Measurements from ENCODE around the gene GADD45A. TPM values are rescaled to one million over a fixed set of nuclear protein-coding genes. Genes with fewer than 3 reads are reported as not detected.
A peak's percentile ranks its signal among the peaks of the same experiment; 100 is the strongest.
"Not testable (repeated sequence)": the region's sequence is repeated elsewhere in the genome, so short reads cannot be mapped to it uniquely, and the experiment has no call there.

The GADD45A gene
- total RNA-seq, 4 donors from 2014 or later: 80.4 to 188 (median 142) TPM

DNA sequence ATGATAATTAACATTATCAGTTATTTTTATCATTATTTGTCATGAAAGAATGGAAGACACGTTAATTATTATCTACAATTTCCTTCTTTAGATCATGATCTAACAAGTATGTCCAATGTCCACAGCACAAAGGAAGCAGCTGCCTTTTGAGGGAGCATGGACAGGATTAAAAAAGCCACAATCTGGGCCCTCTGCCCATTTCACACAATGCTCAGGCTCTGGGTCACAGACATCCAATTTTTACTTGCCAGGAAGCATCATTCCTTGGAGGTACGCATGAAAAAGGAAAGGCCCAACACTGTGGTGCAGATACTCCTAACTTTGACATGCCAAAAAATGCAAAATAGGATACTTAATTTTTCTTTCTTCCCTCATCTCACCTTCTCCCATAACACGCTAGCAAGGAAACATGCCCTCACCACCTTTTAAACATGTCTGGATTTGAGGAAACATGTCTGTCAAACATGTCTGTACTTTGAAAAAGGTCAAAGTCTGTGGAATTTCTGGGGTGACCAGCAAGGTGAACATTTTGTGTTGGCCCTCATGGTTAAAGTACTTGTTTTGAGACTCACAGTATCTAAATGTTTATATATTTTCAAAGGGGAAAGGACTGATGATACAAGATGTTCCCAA is 40.0 kb downstream of the GADD45A start:
- Histone ChIP-seq H3K36me3 (no peaks in the 10 kb centered on the region), H3K27ac (peak overlapping the region in 3 of 4 donors; percentile 41 to 58 (median 55)), H3K27me3 (no peaks in the 10 kb centered on the region), H3K4me1 (peaks cover 8 to 23% of the 10 kb centered on the region in 2 donors), H3K4me3 (no peak overlapping the region), H3K9me3 (no peaks in the 10 kb centered on the region)
- in situ Hi-C loops (cut with MboI; ENCODE audit: low sequenced_read_pairs in 4 of 4) (no loop called here), intact Hi-C loops (cut with DNase I; ENCODE audit: low total_unique reads) (no loop called here)
- peak in 1 of 2 donors; percentile 31 for DNase-seq
- TF ChIP-seq, protein P1, sequence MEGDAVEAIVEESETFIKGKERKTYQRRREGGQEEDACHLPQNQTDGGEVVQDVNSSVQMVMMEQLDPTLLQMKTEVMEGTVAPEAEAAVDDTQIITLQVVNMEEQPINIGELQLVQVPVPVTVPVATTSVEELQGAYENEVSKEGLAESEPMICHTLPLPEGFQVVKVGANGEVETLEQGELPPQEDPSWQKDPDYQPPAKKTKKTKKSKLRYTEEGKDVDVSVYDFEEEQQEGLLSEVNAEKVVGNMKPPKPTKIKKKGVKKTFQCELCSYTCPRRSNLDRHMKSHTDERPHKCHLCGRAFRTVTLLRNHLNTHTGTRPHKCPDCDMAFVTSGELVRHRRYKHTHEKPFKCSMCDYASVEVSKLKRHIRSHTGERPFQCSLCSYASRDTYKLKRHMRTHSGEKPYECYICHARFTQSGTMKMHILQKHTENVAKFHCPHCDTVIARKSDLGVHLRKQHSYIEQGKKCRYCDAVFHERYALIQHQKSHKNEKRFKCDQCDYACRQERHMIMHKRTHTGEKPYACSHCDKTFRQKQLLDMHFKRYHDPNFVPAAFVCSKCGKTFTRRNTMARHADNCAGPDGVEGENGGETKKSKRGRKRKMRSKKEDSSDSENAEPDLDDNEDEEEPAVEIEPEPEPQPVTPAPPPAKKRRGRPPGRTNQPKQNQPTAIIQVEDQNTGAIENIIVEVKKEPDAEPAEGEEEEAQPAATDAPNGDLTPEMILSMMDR (IDR thresholded peaks at IDR 0.05 in 4 of 5, conservative IDR thresholded peaks at IDR 0.05 in 1 of 5): no peak
- peak; percentile 65 to 80 for ATAC-seq

DNA sequence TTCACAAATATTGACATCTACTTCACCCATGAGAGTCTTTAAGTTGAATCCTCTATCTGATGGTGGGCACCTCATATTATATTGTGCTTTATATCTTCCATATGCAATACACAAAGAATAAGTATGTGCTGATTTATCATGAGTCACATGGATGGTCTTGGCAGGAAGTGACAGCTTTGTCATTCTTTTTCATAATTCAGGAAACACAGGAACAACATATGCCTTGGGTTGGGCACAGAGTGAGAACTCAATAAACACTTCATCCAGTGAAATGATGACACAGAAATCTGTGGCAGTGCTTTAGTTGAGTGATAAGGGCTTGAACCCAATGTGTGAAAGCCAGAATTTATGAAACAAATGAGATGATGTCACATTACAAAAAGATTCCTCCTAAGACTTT is 41.2 kb downstream of the GADD45A start:
- in situ Hi-C loops (cut with MboI; ENCODE audit: low sequenced_read_pairs in 4 of 4): no loop called here

DNA sequence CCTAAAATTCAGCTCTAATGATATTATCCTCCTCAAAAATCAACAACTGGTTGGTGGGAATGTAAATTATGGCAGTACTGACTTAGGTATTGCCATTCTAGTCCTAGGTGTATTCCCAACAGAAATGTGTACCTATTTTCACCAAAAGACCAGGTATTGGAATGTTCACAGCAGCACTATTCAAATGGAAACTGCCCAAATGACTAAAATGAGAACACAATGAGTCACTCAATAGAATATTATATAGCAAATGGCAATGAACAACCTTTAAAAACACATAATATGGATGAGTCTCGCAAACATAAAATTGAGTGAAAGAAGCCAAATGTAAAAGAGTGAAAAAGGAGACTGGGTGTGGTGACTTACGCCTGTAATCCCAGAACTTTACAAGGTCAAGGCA is 44.9 kb downstream of the GADD45A start:
- no peak for ATAC-seq
- Histone ChIP-seq H3K4me3 (no peak overlapping the region), H3K9me3 (no peaks in the 10 kb centered on the region), H3K27me3 (no peaks in the 10 kb centered on the region), H3K36me3 (no peaks in the 10 kb centered on the region), H3K4me1 (peaks cover 7 to 17% of the 10 kb centered on the region in 2 donors), H3K27ac (no peak overlapping the region)
- DNase-seq: no peak
- in situ Hi-C loops (cut with MboI; ENCODE audit: low sequenced_read_pairs in 4 of 4): no loop called here
- TF ChIP-seq POLR2A (IDR thresholded peaks at IDR 0.05): no peak
- TF ChIP-seq, protein P1 (IDR thresholded peaks at IDR 0.05 in 4 of 5, conservative IDR thresholded peaks at IDR 0.05 in 1 of 5): no peak
- intact Hi-C loops (cut with DNase I; ENCODE audit: low total_unique reads): no loop called here

More for the DNA sequence above, 41.2 kb downstream of the GADD45A start:
- H3K27me3 ChIP-seq: no peaks in the 10 kb centered on the region
- peaks cover 8 to 23% of the 10 kb centered on the region in 2 donors for H3K4me1 ChIP-seq
- H3K36me3 ChIP-seq: no peaks in the 10 kb centered on the region
- H3K4me3 ChIP-seq: no peak overlapping the region
- no peaks in the 10 kb centered on the region for H3K9me3 ChIP-seq
- H3K27ac ChIP-seq: no peak overlapping the region
- intact Hi-C loops (cut with DNase I; ENCODE audit: low total_unique reads): no loop called here
- no peak for ATAC-seq
- TF ChIP-seq, protein P1 (IDR thresholded peaks at IDR 0.05 in 4 of 5, conservative IDR thresholded peaks at IDR 0.05 in 1 of 5): no peak
- no peak for TF ChIP-seq POLR2A (IDR thresholded peaks at IDR 0.05)
- DNase-seq: no peak

DNA sequence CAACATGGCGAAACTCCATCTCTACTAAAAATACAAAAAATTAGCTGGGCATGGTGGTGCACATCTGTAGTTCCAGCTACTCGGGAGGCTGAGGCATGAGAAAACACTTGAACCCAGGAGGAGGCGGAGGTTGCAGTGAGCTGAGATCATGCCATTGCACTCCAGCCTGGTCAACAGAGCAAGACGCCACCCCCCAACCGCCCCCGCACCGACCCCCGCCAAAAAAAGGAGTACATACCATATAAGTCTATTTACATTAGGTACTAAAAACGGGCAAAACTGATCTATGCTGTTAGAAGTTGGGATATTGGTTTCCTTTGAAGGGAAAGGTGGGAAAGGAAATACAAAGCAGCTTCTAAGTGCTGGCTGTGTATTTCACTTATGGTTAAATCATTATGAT is 45.3 kb downstream of the GADD45A start:
- H3K27me3 ChIP-seq; intact Hi-C loops (cut with DNase I; ENCODE audit: low total_unique reads); ATAC-seq; H3K36me3 ChIP-seq; H3K9me3 ChIP-seq; H3K4me3 ChIP-seq; in situ Hi-C loops (cut with MboI; ENCODE audit: low sequenced_read_pairs in 4 of 4); DNase-seq; H3K27ac ChIP-seq: not testable (repeated sequence)
- H3K4me1 ChIP-seq: peaks cover 9 to 17% of the 10 kb centered on the region in 2 donors

DNA sequence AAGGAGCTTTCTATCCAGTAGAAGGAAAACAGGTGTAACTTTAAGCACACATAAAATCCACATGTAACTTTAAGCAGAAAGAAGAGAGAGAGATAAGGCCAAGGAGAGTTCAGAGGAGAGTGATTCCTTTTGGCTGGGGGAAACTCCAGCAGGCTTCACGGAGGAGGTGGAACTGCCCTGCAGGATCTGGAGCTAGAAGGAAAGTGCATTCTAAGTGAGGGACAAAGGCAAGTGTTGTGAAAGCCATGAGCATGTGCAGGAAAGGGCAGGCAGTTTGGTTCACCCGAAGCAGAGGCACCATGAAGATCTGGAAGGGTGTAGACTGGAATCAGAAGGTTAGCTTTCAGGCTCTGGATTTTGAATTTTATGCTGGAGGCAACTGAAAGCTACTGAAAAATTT is 46.3 kb downstream of the GADD45A start:
- intact Hi-C loops (cut with DNase I; ENCODE audit: low total_unique reads): no loop called here
- no peaks in the 10 kb centered on the region for H3K36me3 ChIP-seq
- no peak overlapping the region for H3K27ac ChIP-seq
- no peaks in the 10 kb centered on the region for H3K9me3 ChIP-seq
- H3K4me3 ChIP-seq: no peak overlapping the region
- ATAC-seq (no peak), DNase-seq (no peak)
- TF ChIP-seq, protein P1 (IDR thresholded peaks at IDR 0.05 in 4 of 5, conservative IDR thresholded peaks at IDR 0.05 in 1 of 5): no peak
- no peak for TF ChIP-seq POLR2A (IDR thresholded peaks at IDR 0.05)
- no peaks in the 10 kb centered on the region for H3K27me3 ChIP-seq
- in situ Hi-C loops (cut with MboI; ENCODE audit: low sequenced_read_pairs in 4 of 4): no loop called here
- H3K4me1 ChIP-seq: peaks cover 18 to 23% of the 10 kb centered on the region in 2 donors
